Femur (tissue), 1 donor: ENCODE results near the gene MEPCE.
A peak's percentile ranks its signal among the peaks of the same experiment; 100 is the strongest.
"Not testable (repeated sequence)": the region's sequence is repeated elsewhere in the genome, so short reads cannot be mapped to it uniquely, and the experiment has no call there.

Source experiments
- DNase-seq: peaks from one replicate; pipeline ENCODE4 v3.0.0-alpha.2; 2017

Gene MEPCE

GRCh38 chr7:100434297-100435144, 4.9 kb downstream of the MEPCE start:
- DNase-seq, result no peak

DNA sequence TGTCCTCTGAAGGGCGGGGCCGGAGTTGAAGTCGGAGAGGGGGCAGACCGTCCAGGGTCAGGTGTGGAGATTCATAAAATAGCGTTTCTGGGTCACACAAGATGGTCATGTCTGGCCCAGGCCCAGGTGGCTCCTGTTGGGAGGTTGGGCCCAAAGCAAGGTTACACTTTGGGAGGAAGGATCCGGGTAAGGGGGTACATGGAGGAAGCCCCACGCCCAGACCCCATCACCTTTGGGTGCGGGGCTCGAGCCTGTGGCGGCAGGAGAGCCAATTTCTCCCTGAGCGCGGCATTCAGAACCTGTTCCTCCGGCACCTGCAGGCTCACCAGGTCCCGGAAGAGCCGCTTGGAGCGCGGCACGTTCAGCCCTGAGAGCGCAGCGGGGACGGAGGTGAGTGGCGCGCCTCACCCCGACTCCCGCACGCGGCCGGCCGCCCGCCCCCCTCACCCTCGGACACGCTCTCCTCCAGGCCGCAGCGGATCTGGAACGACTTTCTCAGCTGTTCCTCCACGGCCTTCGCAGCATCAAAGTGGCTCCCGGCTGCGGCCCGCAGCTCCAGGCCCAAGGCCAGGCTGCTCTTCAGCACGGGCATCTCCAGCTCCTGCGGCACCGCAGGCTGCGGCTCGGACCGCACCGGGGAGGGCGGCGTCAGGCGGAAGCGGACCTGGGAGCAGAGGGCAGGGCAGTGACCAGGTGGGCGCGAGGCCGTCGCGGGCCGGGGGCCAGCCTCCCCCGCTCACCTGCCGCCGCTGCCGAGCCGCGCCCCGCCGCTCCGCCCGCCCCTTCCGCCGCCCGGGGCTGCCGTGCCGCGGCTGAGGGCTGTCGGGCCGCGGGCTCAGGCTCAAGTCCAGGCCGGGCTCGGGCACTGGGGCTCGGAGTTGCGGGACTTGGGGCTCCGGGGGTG, 6.0 kb downstream of the MEPCE start:
- DNase-seq, result peak; percentile 60

DNA sequence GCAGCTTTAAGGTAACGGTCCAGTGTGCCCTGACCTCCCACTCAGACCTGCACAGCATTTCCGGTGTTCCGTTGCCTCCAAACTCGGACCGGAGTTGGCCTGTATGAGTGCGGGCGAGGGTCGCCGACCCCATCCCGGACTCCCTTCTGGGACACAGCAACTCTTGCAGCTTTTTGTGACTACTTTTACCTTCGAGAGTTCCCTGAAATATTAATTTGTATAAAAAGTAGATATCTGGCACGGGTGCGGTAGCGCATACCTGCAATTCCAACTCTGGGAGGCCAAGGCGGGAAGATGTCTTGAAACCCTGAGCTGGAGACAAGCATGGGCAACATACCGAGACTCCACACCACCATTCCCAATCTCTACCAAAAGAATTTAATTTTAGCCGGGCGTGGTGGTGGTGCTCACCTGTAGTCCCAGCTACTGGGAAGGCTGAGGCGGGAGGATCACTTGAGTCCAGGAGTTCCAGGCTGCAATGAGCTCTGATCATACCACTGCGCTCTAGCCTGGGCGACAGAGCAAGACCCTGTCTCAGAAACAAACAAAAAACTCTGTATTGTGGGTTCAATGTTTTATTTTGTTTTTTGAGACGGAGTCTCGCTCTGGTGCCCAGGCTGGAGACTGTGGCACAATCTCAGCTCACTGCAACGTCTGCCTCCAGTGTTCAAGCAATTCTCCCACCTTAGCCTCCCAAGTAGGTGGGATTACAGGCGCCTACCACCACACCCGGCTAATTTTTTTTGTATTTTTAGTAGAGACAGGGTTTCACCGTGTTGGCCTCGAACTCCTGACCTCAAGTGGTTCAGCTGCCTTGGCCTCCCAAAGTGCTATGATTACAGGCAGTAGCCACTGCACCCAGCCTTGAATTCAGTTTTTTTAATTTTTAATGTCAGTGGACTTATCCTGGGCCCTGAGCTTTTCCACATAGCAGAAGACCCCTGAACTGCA, 7.8 kb downstream of the MEPCE start:
- DNase-seq, result no peak

- DNase-seq, result no peak
Observed at GRCh38 chr7:100438172-100438571, 8.5 kb downstream of the MEPCE start.

DNA sequence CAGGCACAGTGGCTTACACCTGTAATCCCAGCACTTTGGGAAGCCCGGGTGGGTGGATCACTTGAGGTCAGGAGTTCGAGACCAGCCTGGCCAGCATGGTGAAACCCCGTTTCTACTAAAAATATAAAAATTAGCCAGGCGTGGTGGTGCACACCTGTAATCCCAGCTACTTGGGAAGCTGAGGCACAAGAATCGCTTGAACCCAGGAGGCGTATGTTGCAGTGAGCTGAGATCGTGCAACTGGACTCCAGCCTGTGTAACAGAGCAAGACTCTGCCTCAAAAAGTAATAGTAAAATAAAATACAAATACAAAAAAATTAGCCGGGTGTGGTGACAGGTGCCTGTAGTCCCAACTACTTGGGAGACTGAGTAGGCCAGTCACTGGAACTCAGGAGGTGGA, 9.1 kb downstream of the MEPCE start:
- not testable (repeated sequence) for DNase-seq

GRCh38 chr7:100439244-100439643, 9.6 kb downstream of the MEPCE start:
- DNase-seq, result not testable (repeated sequence)

GRCh38 chr7:100441641-100442535, 12.3 kb downstream of the MEPCE start:
- no peak for DNase-seq

DNA sequence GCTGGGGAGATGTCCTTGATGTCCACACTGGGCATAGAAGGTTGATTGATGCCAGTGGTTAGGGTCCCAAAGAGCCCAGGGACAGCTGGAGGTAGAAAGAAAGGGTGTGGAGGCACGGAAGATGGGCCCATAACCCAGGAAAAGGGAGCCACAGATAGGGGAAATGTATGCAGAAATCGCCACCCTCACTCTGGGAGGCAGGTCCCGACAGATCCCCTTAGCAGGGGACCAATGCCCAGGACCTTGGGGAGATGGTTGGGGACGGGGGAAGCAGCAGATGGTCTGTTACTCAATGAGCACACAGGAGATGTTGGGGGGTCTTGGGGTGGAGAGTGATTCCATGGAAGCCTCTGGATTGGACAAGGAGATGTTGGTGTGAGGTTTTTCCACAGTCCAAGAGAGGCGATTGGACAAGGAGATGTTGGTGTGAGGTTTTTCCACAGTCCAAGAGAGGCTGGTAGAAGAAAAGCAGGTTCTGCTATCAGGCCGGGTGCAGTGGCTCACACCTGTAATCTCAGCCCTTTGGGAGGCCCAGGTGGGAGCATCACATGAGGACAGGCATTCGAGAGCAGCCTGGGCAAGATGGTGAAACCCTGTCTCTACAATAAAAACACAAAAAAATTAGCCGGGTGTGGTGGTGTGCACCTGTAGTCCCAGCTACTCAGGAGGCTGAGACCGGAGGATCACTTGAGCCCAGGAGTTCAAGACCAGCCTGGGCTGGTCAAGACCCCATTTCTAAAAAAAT, 13.6 kb downstream of the MEPCE start:
- no peak for DNase-seq

- DNase-seq, result no peak
Observed at GRCh38 chr7:100444311-100445278, 15.0 kb downstream of the MEPCE start.

- DNase-seq, result no peak
Observed at GRCh38 chr7:100446040-100446439, 16.4 kb downstream of the MEPCE start.

GRCh38 chr7:100447363-100447762, 17.7 kb downstream of the MEPCE start:
- DNase-seq, result not testable (repeated sequence)

GRCh38 chr7:100449190-100449795, 19.7 kb downstream of the MEPCE start:
- DNase-seq, result no peak

DNA sequence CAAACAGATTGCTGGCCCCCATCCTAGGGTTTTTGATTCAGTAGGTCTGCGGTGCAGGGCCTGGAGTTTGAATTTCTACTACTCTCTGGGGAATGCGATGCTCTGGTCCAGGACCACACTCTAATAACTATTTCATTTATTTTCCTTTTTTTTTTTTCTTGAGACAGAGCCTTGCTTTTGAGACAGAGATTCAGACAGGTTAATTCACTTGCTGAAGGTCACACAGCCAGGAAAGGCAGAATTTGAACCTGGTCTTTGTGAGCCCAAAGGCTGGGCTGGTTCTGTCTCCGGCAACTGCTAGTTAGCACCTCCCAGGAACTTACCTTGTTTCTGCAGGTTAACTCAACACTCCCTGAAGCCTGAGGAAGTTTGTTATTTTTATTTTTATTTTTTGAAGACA, 22.9 kb downstream of the MEPCE start:
- DNase-seq, result no peak

- not testable (repeated sequence) for DNase-seq
Observed at GRCh38 chr7:100453854-100454253, 24.2 kb downstream of the MEPCE start.

- no peak for DNase-seq
Observed at GRCh38 chr7:100455206-100455605, 25.6 kb downstream of the MEPCE start.

DNA sequence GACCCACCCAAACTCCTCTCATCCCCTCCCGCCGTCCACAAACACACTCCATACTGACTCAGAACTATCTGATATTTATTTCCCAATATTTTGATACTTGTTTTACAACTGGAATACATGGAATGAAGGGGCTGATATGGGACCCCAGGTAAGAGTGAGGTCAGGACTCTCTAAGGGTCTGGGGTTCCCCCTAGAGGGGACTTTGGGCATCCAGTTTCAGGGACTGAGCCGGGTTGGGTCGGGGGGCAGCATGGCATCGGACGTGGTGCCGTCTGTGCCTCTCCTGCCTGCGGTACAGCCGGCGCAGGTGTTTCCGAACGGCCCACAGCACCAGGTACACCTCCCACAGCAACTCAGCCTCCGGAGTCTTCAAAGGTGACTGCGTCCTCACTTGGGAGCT, 26.9 kb downstream of the MEPCE start:
- no peak for DNase-seq

- no peak for DNase-seq
Observed at GRCh38 chr7:100457033-100457432, 27.4 kb downstream of the MEPCE start.

- no peak for DNase-seq
Observed at GRCh38 chr7:100464210-100464660, 34.6 kb downstream of the MEPCE start, which contains the start of gene SPACDR. TSS of gene SPACDR (minus strand) at chr7:100464260. CDS start at chr7:100464025, 235 bp downstream.

DNA sequence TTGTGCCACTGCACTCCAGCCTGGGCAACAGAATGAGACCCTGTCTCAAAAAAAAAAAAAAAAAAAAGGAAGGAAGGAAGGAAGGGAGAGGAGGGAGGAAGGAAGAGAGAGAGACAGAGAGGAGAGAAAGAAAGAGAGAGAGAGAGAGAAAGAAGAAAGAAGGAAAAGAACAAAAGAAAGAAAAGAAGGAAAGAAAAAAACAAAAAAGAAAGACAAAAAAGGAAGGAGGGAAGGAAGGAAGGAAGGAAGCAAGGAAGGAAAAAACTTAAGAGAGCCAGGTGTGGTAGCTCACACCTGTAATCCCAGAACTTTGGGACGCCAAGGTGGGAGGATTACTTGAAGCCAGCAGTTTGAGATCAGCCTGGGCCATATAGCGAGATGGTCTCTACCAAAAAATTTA, 35.2 kb downstream of the MEPCE start:
- no peak for DNase-seq
